Measurements from ENCODE around the gene FGF12.

FGF12 gene

DNA sequence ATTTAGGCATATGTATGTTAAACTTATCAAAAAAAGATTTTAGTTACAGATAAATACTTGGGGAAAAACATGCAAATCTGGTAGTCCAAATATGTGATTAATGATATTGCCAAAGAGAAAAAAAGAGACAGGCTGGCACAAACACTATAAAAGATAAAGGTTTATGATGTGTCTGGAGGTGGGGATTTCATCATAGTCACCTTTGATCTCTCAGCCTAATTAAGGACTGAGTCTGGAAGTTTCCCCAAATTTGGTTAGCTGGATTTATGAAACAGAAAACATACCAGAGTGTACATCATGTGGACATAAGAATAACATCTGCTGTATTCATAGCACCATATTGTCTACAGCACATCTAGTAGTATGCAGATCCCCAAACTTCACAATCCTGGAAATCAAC, 157.0 kb downstream of the FGF12 start:
- Histone ChIP-seq H3K9me3 (ENCODE audit: control insufficient read depth, low read length) (no peaks in the 10 kb centered on the region), H3K27me3 (ENCODE audit: control insufficient read depth, insufficient read depth, low read length, poor library complexity, severe bottlenecking) (peaks cover 5% of the 10 kb centered on the region), H3K36me3 (ENCODE audit: control insufficient read depth, insufficient read depth, low read length) (no peaks in the 10 kb centered on the region), H3K4me3 (ENCODE audit: insufficient read depth, low read depth, low read length) (no peak overlapping the region), H3K4me1 (ENCODE audit: control insufficient read depth, insufficient read depth, low read length) (no peaks in the 10 kb centered on the region), H3K27ac (ENCODE audit: insufficient read depth, low read depth, low read length, poor library complexity, severe bottlenecking) (no peak overlapping the region)

DNA sequence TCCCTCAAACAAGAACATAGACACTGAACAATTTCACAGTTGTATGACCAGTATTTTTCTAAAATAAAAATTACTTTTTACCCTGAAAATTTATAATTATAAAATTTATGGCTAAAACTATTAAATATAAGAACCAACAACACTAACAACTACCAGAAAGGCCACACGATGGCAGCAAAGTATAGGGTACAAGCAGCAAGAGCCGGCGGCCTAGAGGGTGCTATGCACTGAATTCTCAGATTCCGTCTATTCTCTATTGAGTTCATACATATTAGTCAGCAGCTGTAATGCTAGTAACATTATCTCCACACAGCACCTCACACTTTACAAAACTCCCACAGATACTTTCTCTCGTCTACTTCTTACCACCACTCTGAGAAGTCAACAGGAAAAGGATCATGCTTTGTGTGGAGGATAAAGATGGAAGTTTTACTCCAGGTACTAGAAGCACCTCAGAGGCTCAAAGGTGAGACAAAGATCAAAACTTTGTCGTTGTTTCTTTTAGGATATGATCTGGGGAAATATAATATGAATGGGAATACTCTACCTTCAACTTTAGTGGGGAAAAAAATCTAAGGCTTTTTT, 160.5 kb downstream of the FGF12 start:
- Histone ChIP-seq H3K36me3 (ENCODE audit: control insufficient read depth, insufficient read depth, low read length) (no peaks in the 10 kb centered on the region), H3K4me3 (ENCODE audit: insufficient read depth, low read depth, low read length) (no peak overlapping the region), H3K27ac (ENCODE audit: insufficient read depth, low read depth, low read length, poor library complexity, severe bottlenecking) (no peak overlapping the region), H3K9me3 (ENCODE audit: control insufficient read depth, low read length) (no peaks in the 10 kb centered on the region), H3K4me1 (ENCODE audit: control insufficient read depth, insufficient read depth, low read length) (no peaks in the 10 kb centered on the region), H3K27me3 (ENCODE audit: control insufficient read depth, insufficient read depth, low read length, poor library complexity, severe bottlenecking) (peaks cover 5% of the 10 kb centered on the region)
- WGBS, 2 experiments: 21 to 30% methylated on average over 5 to 6 of the region's 6 CpGs

DNA sequence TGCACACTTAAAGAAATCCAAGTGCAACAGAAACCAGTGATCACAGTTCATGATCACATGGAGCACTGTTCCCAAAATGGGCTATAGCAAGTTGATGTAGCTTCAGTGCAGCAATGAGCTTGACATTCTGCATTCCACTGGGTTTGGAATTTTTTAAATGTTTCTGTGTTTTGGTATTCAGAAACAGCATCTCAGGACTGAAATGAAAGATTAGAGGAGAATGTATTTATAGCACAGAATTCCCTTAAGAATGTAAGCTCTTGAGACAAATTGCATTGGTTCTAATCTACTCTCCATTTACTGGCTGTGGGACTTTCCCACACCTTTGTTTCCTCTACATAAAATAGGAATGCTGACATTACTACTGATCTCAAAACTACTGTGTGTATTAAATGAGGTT, 162.7 kb downstream of the FGF12 start:
- Histone ChIP-seq H3K36me3 (ENCODE audit: control insufficient read depth, insufficient read depth, low read length) (no peaks in the 10 kb centered on the region), H3K27me3 (ENCODE audit: control insufficient read depth, insufficient read depth, low read length, poor library complexity, severe bottlenecking) (no peaks in the 10 kb centered on the region), H3K9me3 (ENCODE audit: control insufficient read depth, low read length) (no peaks in the 10 kb centered on the region), H3K4me3 (ENCODE audit: insufficient read depth, low read depth, low read length) (no peak overlapping the region), H3K4me1 (ENCODE audit: control insufficient read depth, insufficient read depth, low read length) (no peaks in the 10 kb centered on the region), H3K27ac (ENCODE audit: insufficient read depth, low read depth, low read length, poor library complexity, severe bottlenecking) (no peak overlapping the region)

DNA sequence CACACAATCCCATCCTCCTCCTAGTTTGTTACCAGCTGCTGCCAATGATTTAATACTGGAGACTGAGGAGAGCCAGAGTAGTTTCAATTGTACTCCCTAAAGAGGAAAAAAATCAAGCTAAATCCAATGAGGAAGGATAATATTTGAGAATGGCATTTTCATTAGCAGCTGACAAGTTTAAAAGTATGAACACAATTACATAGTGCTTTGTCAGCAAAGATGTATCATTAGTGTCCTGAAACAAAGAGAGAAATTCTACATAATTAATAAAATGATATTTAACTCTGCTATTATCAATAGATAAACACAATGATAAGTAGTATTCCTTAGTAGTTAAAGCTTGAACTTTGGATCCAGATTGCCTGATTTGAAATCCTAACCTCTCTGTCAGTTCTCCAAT, 163.9 kb downstream of the FGF12 start:
- Histone ChIP-seq H3K4me1 (ENCODE audit: control insufficient read depth, insufficient read depth, low read length) (no peaks in the 10 kb centered on the region), H3K4me3 (ENCODE audit: insufficient read depth, low read depth, low read length) (no peak overlapping the region), H3K9me3 (ENCODE audit: control insufficient read depth, low read length) (no peaks in the 10 kb centered on the region), H3K27me3 (ENCODE audit: control insufficient read depth, insufficient read depth, low read length, poor library complexity, severe bottlenecking) (no peaks in the 10 kb centered on the region), H3K27ac (ENCODE audit: insufficient read depth, low read depth, low read length, poor library complexity, severe bottlenecking) (no peak overlapping the region), H3K36me3 (ENCODE audit: control insufficient read depth, insufficient read depth, low read length) (no peaks in the 10 kb centered on the region)

DNA sequence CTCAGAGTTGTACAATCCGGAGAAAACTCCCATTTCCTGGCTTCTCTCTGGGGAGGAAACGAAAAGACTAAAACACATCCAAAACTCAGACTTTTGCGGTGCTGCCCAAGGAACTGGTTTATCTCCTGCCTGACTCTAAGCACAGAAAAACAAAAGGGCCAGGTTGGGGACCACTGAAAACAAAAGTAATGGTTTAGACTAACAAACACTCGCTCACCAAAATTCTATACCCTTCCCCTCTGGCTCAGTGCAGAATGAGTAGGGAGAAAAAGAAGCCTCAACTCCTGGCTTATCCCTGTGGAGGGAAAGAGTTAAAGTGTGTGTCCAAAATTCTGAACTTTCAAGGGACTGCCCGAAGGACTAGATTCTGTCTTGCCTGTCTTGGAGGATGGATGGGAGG, 173.6 kb downstream of the FGF12 start:
- no peak overlapping the region for H3K4me3 ChIP-seq (ENCODE audit: insufficient read depth, low read depth, low read length)
- 71% methylated on average over 4 to 5 of the region's 5 CpGs for WGBS, 2 experiments

DNA sequence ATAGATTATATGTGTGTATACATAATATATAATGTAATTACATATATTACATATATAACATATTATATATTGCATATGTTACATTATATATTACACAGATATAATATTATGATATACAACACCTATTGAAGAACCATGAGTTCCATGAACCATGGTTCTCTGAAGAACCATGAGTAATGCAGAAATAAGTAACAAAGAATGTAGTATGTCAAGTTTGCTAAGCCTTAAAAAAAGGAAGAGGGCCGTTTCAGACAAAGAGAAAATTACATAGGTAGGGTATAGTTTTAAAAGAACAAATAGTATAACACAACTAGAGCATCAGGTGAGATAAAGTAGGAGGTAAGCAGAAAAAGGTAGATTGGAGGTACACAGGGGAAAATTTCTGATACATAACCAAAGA, 177.0 kb downstream of the FGF12 start:
- H3K4me3 ChIP-seq (ENCODE audit: insufficient read depth, low read depth, low read length): no peak overlapping the region
- H3K27me3 ChIP-seq (ENCODE audit: control insufficient read depth, insufficient read depth, low read length, poor library complexity, severe bottlenecking): no peaks in the 10 kb centered on the region
- no peaks in the 10 kb centered on the region for H3K4me1 ChIP-seq (ENCODE audit: control insufficient read depth, insufficient read depth, low read length)
- H3K9me3 ChIP-seq (ENCODE audit: control insufficient read depth, low read length): no peaks in the 10 kb centered on the region
- H3K36me3 ChIP-seq (ENCODE audit: control insufficient read depth, insufficient read depth, low read length): no peaks in the 10 kb centered on the region
- WGBS, 2 experiments: 90% methylated on average over 1 of the region's 1 CpG; no CpG with 5 or more reads in 1 of the 2 experiments
- H3K27ac ChIP-seq (ENCODE audit: insufficient read depth, low read depth, low read length, poor library complexity, severe bottlenecking): no peak overlapping the region

More for the DNA sequence above, 173.6 kb downstream of the FGF12 start:
- H3K27me3 ChIP-seq (ENCODE audit: control insufficient read depth, insufficient read depth, low read length, poor library complexity, severe bottlenecking): no peaks in the 10 kb centered on the region
- H3K9me3 ChIP-seq (ENCODE audit: control insufficient read depth, low read length): no peaks in the 10 kb centered on the region
- no peak overlapping the region for H3K27ac ChIP-seq (ENCODE audit: insufficient read depth, low read depth, low read length, poor library complexity, severe bottlenecking)
- no peaks in the 10 kb centered on the region for H3K4me1 ChIP-seq (ENCODE audit: control insufficient read depth, insufficient read depth, low read length)
- H3K36me3 ChIP-seq (ENCODE audit: control insufficient read depth, insufficient read depth, low read length): no peaks in the 10 kb centered on the region

DNA sequence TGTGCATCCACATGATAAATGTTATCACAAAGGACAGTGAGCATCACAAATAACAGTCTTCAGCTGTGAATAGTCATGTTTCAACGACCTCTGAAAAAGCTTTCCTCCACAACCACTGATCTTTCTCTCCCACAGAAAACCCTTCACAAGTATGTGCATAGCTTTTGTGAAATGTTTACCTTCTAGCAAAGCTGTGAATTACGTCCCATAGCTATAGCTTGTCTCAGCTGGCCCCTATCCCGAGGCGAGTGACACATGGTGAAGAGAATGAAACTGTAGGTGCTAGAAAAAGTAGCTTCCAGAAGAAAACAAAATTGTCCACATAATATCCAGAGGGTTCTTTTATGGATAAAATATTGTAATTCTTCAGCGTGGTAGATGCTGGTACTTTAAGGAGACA, 182.0 kb downstream of the FGF12 start:
- Histone ChIP-seq H3K27me3 (ENCODE audit: control insufficient read depth, insufficient read depth, low read length, poor library complexity, severe bottlenecking) (no peaks in the 10 kb centered on the region), H3K4me1 (ENCODE audit: control insufficient read depth, insufficient read depth, low read length) (no peaks in the 10 kb centered on the region), H3K4me3 (ENCODE audit: insufficient read depth, low read depth, low read length) (no peak overlapping the region), H3K36me3 (ENCODE audit: control insufficient read depth, insufficient read depth, low read length) (no peaks in the 10 kb centered on the region), H3K9me3 (ENCODE audit: control insufficient read depth, low read length) (no peaks in the 10 kb centered on the region), H3K27ac (ENCODE audit: insufficient read depth, low read depth, low read length, poor library complexity, severe bottlenecking) (no peak overlapping the region)
- WGBS, 2 experiments: 83 to 87% methylated on average over 4 to 5 of the region's 5 CpGs

DNA sequence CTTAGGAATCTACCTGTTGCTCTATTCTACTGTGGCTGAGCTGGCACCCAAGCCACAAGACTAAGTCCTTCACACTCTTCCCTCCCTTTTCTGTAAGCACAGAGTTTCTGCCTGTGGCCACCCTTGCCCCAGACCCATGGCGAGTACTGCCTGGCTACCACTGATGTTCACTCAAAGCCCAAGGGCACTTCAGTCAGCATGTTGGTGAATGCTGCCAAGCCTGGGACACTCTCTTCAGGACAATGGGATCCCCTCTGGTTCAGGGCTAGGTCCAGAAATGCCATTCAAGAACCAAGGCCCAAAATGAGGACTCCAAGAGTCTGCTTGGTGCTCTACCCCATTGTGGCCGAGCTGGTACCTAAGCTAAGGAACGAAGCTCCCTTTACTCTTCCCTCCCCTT, 184.2 kb downstream of the FGF12 start:
- no peaks in the 10 kb centered on the region for H3K4me1 ChIP-seq (ENCODE audit: control insufficient read depth, insufficient read depth, low read length)
- H3K9me3 ChIP-seq (ENCODE audit: control insufficient read depth, low read length): no peaks in the 10 kb centered on the region
- H3K36me3 ChIP-seq (ENCODE audit: control insufficient read depth, insufficient read depth, low read length): no peaks in the 10 kb centered on the region
- H3K4me3 ChIP-seq (ENCODE audit: insufficient read depth, low read depth, low read length): no peak overlapping the region
- H3K27me3 ChIP-seq (ENCODE audit: control insufficient read depth, insufficient read depth, low read length, poor library complexity, severe bottlenecking): no peaks in the 10 kb centered on the region
- WGBS, 2 experiments: 91 to 94% methylated on average over 3 of the region's 3 CpGs
- H3K27ac ChIP-seq (ENCODE audit: insufficient read depth, low read depth, low read length, poor library complexity, severe bottlenecking): no peak overlapping the region

DNA sequence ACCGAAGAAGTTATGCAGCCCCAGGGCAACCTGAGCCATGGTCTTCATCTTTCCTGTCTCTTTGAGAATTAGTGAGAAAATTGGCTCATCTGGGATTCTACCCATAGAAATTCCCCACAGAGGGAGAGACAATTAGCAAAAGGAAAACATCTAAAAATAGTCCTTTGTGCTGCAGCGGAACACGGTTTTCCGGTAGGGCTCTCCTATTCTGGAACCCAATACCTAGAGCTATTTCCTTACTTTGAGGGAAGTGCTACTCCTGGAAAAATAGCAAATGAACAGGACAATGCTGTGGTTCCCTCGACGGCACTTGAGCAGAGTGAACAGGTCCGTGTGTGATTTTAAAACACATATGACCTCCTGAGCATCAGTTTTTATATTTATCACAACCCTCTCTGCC, 210.5 kb downstream of the FGF12 start:
- no peaks in the 10 kb centered on the region for H3K4me1 ChIP-seq (ENCODE audit: control insufficient read depth, insufficient read depth, low read length)
- WGBS, 2 experiments: 93 to 94% methylated on average over 7 of the region's 7 CpGs
- H3K27me3 ChIP-seq (ENCODE audit: control insufficient read depth, insufficient read depth, low read length, poor library complexity, severe bottlenecking): peaks cover 46% of the 10 kb centered on the region
- H3K9me3 ChIP-seq (ENCODE audit: control insufficient read depth, low read length): no peaks in the 10 kb centered on the region
- H3K4me3 ChIP-seq (ENCODE audit: insufficient read depth, low read depth, low read length): no peak overlapping the region
- no peaks in the 10 kb centered on the region for H3K36me3 ChIP-seq (ENCODE audit: control insufficient read depth, insufficient read depth, low read length)
- no peak overlapping the region for H3K27ac ChIP-seq (ENCODE audit: insufficient read depth, low read depth, low read length, poor library complexity, severe bottlenecking)

DNA sequence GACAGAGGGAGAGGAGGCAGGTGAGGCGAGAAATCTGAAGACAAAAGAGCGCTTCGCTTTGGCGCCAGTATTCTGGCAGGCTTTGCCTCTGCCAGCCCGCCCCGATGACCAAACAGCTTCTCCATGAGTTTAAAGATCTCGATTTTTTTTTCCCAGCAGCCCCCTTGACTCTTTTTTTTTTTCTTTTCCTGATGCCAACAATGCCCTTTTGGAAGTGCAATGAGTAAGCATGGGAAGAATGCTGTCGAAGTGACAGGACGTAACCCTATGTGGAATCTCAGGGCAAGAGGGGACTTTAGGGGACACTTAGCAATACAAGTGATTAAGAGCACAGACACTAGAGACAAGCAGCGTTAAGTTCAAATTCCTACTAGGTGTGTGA, 211.7 kb downstream of the FGF12 start:
- peaks cover 46% of the 10 kb centered on the region for H3K27me3 ChIP-seq (ENCODE audit: control insufficient read depth, insufficient read depth, low read length, poor library complexity, severe bottlenecking)
- no peak overlapping the region for H3K27ac ChIP-seq (ENCODE audit: insufficient read depth, low read depth, low read length, poor library complexity, severe bottlenecking)

More for the DNA sequence above, 211.7 kb downstream of the FGF12 start:
- Histone ChIP-seq H3K36me3 (ENCODE audit: control insufficient read depth, insufficient read depth, low read length) (no peaks in the 10 kb centered on the region), H3K4me3 (ENCODE audit: insufficient read depth, low read depth, low read length) (peak overlapping the region; percentile 41), H3K4me1 (ENCODE audit: control insufficient read depth, insufficient read depth, low read length) (no peaks in the 10 kb centered on the region), H3K9me3 (ENCODE audit: control insufficient read depth, low read length) (no peaks in the 10 kb centered on the region)
- 6 to 7% methylated on average over 10 of the region's 10 CpGs for WGBS, 2 experiments
